Neutrophil (primary cell): Measurements from ENCODE around the gene FAM20B.
"Not testable (repeated sequence)": the region's sequence is repeated elsewhere in the genome, so short reads cannot be mapped to it uniquely, and the experiment has no call there.

Experiments
- H3K27ac ChIP-seq: fragments of 200-600 bp; sonication (generic); 2 replicates; pipeline ENCODE4 v1.5.1; 2016; ENCODE audit warnings: mild to moderate bottlenecking, moderate library complexity
- H3K27me3 ChIP-seq: fragments of 200-600 bp; sonication (generic); 2 replicates; pipeline ENCODE4 v1.6.0; 2016; ENCODE audit warnings: mild to moderate bottlenecking
- H3K36me3 ChIP-seq: fragments of 200-600 bp; sonication (generic); 2 replicates; pipeline ENCODE4 v1.5.1; 2017
- H3K4me1 ChIP-seq, 2 experiments: fragments of 200-600 bp in 1 of 2; sonication (generic) in 1 of 2; 1 replicate in 1 of 2; 2 replicates in 1 of 2; pipeline versions ENCODE4 v1.5.1 to v1.6.1; 2013 to 2016; ENCODE audit warnings: low read depth in 1 of 2, low read length in 1 of 2, mild to moderate bottlenecking in 1 of 2, moderate library complexity in 1 of 2; ENCODE audit not compliant: control insufficient read depth in 1 of 2, insufficient read depth in 1 of 2
- H3K4me3 ChIP-seq, 2 experiments: fragments of 200-600 bp in 1 of 2; sonication (generic) in 1 of 2; 1 replicate in 1 of 2; 2 replicates in 1 of 2; pipeline ENCODE4 v1.5.1; 2013 to 2016; ENCODE audit warnings: low read depth in 1 of 2, low read length in 1 of 2, mild to moderate bottlenecking in 1 of 2, moderate library complexity in 1 of 2
- H3K9me3 ChIP-seq: fragments of 200-600 bp; sonication (generic); 2 replicates; pipeline ENCODE4 v1.5.1; 2016
- TF ChIP-seq, protein P1 (sequence below): fragments of 200-600 bp; sonication (generic); IDR thresholded peaks from 2 replicates; pipeline ENCODE4 v1.5.1; 2016; ENCODE audit warnings: antibody characterized with exemption

The FAM20B gene

GRCh38 chr1:178998295-178998694, 27.4 kb upstream of the FAM20B start:
- Histone ChIP-seq H3K4me3 (no peak overlapping the region), H3K36me3 (no peaks in the 10 kb centered on the region), H3K27ac (no peak overlapping the region), H3K4me1 (peaks cover 0 to 5% of the 10 kb centered on the region in 2 experiments), H3K27me3 (no peaks in the 10 kb centered on the region), H3K9me3 (no peaks in the 10 kb centered on the region)
- TF ChIP-seq, protein P1, sequence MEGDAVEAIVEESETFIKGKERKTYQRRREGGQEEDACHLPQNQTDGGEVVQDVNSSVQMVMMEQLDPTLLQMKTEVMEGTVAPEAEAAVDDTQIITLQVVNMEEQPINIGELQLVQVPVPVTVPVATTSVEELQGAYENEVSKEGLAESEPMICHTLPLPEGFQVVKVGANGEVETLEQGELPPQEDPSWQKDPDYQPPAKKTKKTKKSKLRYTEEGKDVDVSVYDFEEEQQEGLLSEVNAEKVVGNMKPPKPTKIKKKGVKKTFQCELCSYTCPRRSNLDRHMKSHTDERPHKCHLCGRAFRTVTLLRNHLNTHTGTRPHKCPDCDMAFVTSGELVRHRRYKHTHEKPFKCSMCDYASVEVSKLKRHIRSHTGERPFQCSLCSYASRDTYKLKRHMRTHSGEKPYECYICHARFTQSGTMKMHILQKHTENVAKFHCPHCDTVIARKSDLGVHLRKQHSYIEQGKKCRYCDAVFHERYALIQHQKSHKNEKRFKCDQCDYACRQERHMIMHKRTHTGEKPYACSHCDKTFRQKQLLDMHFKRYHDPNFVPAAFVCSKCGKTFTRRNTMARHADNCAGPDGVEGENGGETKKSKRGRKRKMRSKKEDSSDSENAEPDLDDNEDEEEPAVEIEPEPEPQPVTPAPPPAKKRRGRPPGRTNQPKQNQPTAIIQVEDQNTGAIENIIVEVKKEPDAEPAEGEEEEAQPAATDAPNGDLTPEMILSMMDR: no peak

- no peaks in the 10 kb centered on the region for H3K36me3 ChIP-seq
- H3K27me3 ChIP-seq: no peaks in the 10 kb centered on the region
- H3K9me3 ChIP-seq: no peaks in the 10 kb centered on the region
- TF ChIP-seq, protein P1: no peak
- H3K4me1 ChIP-seq: peaks cover 0 to 5% of the 10 kb centered on the region in 2 experiments
- no peak overlapping the region for H3K4me3 ChIP-seq
- no peak overlapping the region for H3K27ac ChIP-seq
Observed at GRCh38 chr1:178999061-178999460, 26.6 kb upstream of the FAM20B start.

DNA sequence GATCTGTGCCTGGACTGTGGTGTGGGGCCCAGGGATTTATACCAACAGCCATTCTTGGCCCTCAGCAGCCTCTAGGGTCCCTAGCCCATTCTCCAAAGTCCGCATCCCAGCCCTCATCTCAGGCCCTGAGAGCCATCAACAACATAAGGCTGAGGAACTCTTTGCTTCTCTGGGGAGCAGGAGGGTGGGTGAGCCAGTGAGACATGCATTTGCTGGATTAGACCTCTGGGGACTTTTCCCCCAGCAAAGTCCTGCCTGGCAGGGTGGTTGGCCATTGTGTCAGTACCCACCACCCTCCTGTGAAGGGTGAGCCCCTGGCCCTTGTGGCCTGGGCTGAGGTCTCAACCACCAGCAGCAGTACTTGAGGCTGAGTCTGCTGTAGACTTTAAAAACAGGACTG, 24.2 kb upstream of the FAM20B start:
- H3K4me1 ChIP-seq: peaks cover 0 to 5% of the 10 kb centered on the region in 2 experiments
- H3K27ac ChIP-seq: no peak overlapping the region
- H3K4me3 ChIP-seq: no peak overlapping the region
- no peaks in the 10 kb centered on the region for H3K9me3 ChIP-seq
- no peaks in the 10 kb centered on the region for H3K27me3 ChIP-seq
- TF ChIP-seq, protein P1: no peak
- no peaks in the 10 kb centered on the region for H3K36me3 ChIP-seq

GRCh38 chr1:179002064-179002463, 23.6 kb upstream of the FAM20B start:
- H3K4me1 ChIP-seq, H3K9me3 ChIP-seq, H3K36me3 ChIP-seq, H3K27ac ChIP-seq, H3K27me3 ChIP-seq, H3K4me3 ChIP-seq: not testable (repeated sequence)

GRCh38 chr1:179002552-179003345, 22.9 kb upstream of the FAM20B start:
- Histone ChIP-seq H3K4me1 (peaks cover 0 to 5% of the 10 kb centered on the region in 2 experiments), H3K27ac (no peak overlapping the region), H3K9me3 (no peaks in the 10 kb centered on the region), H3K4me3 (no peak overlapping the region), H3K36me3 (no peaks in the 10 kb centered on the region), H3K27me3 (no peaks in the 10 kb centered on the region)
- TF ChIP-seq, protein P1: peak; percentile 70

GRCh38 chr1:179003512-179004066, 22.1 kb upstream of the FAM20B start:
- Histone ChIP-seq H3K4me1 (peaks cover 0 to 5% of the 10 kb centered on the region in 2 experiments), H3K27me3 (no peaks in the 10 kb centered on the region), H3K36me3 (no peaks in the 10 kb centered on the region), H3K9me3 (no peaks in the 10 kb centered on the region), H3K4me3 (no peak overlapping the region), H3K27ac (no peak overlapping the region)
- TF ChIP-seq, protein P1: no peak
